ENCODE results near the gene AZIN2.

- TF ChIP-seq POLR2A (IDR thresholded peaks at IDR 0.05) (no peak), CTCF (IDR thresholded peaks at IDR 0.05) (no peak)
Measured at GRCh38 chr1:33157131-33157530, 76.2 kb downstream of the AZIN2 start.

All from right lobe of liver (tissue), 4 donors.